SK-N-SH (cell line): ENCODE measurements around the gene ZNF567. TPM values are rescaled to one million over a fixed set of nuclear protein-coding genes. Genes with fewer than 3 reads are reported as not detected.

Experiments
- CTCF ChIA-PET: fragments of 300-600, 350-600 bp; formaldehyde crosslinking; extraction: SDS; loops from one replicate; lab custom pipeline; 2021; lab: Yijun Ruan, JAX
- POLR2A ChIA-PET: fragments of 350-600 bp; sonication (Branson Sonifier 250); formaldehyde crosslinking; extraction: SDS; loops from one replicate; lab custom pipeline; 2020; ENCODE audit warnings: antibody characterized with exemption, inconsistent platforms; lab: Yijun Ruan, JAX
- DNase-seq: peaks from one replicate; pipeline ENCODE4 v3.0.0; 2012
- H2AFZ ChIP-seq: fragments of 200-600 bp; sonication (generic); 2 replicates; pipeline ENCODE4 v1.8.1; 2016; ENCODE audit warnings: antibody characterized with exemption, mild to moderate bottlenecking, low read depth
- H3F3A ChIP-seq: fragments of 200-600 bp; sonication (generic); replicated peaks from 2 replicates; pipeline ENCODE3; 2016; ENCODE audit warnings: antibody characterized with exemption, mild to moderate bottlenecking; ENCODE audit not compliant: insufficient read depth
- H3K27ac ChIP-seq, 2 experiments: fragments of 200-500 bp in 1 of 2; fragments of 200-600 bp in 1 of 2; sonication (Bioruptor generic) in 1 of 2; sonication (generic), shearing (Covaris generic) in 1 of 2; 2 replicates each; pipeline versions ENCODE4 v1.5.1 to v1.6.1; 2014 to 2016; ENCODE audit warnings: low read depth in 2 of 2, inconsistent platforms in 1 of 2, low read length in 1 of 2, mild to moderate bottlenecking in 1 of 2, mixed read lengths in 1 of 2
- H3K27me3 ChIP-seq: fragments of 200-600 bp; sonication (generic), shearing (Covaris generic); 2 replicates; pipeline ENCODE4 v1.6.1; 2016; ENCODE audit warnings: mixed run types; ENCODE audit not compliant: insufficient read depth
- H3K36me3 ChIP-seq, 2 experiments: fragments of 200-500 bp in 1 of 2; fragments of 200-600 bp in 1 of 2; sonication (Bioruptor generic) in 1 of 2; sonication (generic) in 1 of 2; replicated peaks in 1 of 2; 2 replicates each; pipeline versions ENCODE3 to v1.5.1; 2014 to 2016; ENCODE audit warnings: low read length in 1 of 2, mild to moderate bottlenecking in 1 of 2; ENCODE audit not compliant: insufficient read depth in 2 of 2, control insufficient read depth in 1 of 2
- H3K4me1 ChIP-seq, 2 experiments: fragments of 200-500 bp in 1 of 2; fragments of 200-600 bp in 1 of 2; sonication (Bioruptor generic) in 1 of 2; sonication (generic), shearing (Covaris generic) in 1 of 2; 2 replicates each; pipeline versions ENCODE4 v1.5.1 to v1.6.1; 2014 to 2016; ENCODE audit warnings: low read depth in 1 of 2, low read length in 1 of 2, mixed run types in 1 of 2; ENCODE audit not compliant: insufficient read depth in 2 of 2, control insufficient read depth in 1 of 2
- H3K4me2 ChIP-seq: fragments of 200-600 bp; sonication (generic), shearing (Covaris generic); 2 replicates; pipeline ENCODE4 v1.6.1; 2017; ENCODE audit warnings: mixed run types
- H3K4me3 ChIP-seq, 2 experiments: fragments of 200-500 bp in 1 of 2; fragments of 200-600 bp in 1 of 2; sonication (Bioruptor generic) in 1 of 2; sonication (generic), shearing (Covaris generic) in 1 of 2; 2 replicates each; pipeline versions ENCODE4 v1.5.1 to v1.8.1; 2014 to 2016; ENCODE audit warnings: low read depth in 2 of 2, inconsistent platforms in 1 of 2, low read length in 1 of 2, mild to moderate bottlenecking in 1 of 2, mixed read lengths in 1 of 2, moderate library complexity in 1 of 2
- H3K79me2 ChIP-seq: fragments of 200-600 bp; sonication (generic); 2 replicates; pipeline ENCODE4 v1.8.1; 2017; ENCODE audit warnings: mild to moderate bottlenecking; ENCODE audit not compliant: insufficient read depth
- H3K9ac ChIP-seq: fragments of 200-600 bp; sonication (generic); 2 replicates; pipeline ENCODE4 v1.6.1; 2017; ENCODE audit warnings: mixed run types
- H3K9me2 ChIP-seq: fragments of 200-600 bp; sonication (generic); 2 replicates; pipeline ENCODE4 v1.6.1; 2017; ENCODE audit warnings: mixed run types
- H3K9me3 ChIP-seq: fragments of 200-600 bp; sonication (generic); 2 replicates; pipeline ENCODE4 v1.6.1; 2017; ENCODE audit warnings: mixed run types, mild to moderate bottlenecking, moderate library complexity
- H4K20me1 ChIP-seq: fragments of 200-600 bp; sonication (generic); 2 replicates; pipeline ENCODE4 v1.6.1; 2017; ENCODE audit warnings: mild to moderate bottlenecking, mixed run types; ENCODE audit not compliant: insufficient read depth
- CHD2 ChIP-seq: fragments of 150-350 bp; IDR thresholded peaks from 2 replicates; pipeline ENCODE4 v1.6.1; 2018; ENCODE audit warnings: low read length; ENCODE audit not compliant: partially characterized antibody
- ELF1 ChIP-seq: IDR thresholded peaks from 2 replicates; pipeline ENCODE4 v1.4.0; 2012
- GATA2 ChIP-seq: sonication (generic); formaldehyde crosslinking; IDR thresholded peaks from 2 replicates; pipeline ENCODE4 v1.5.0; 2020; ENCODE audit warnings: mild to moderate bottlenecking, missing genetic modification reagents
- NFIC ChIP-seq: IDR thresholded peaks from 2 replicates; pipeline ENCODE4 v1.4.0; 2012; ENCODE audit warnings: borderline replicate concordance
- SMC3 ChIP-seq: IDR thresholded peaks from 2 replicates; pipeline ENCODE4 v1.6.1; 2012; ENCODE audit warnings: low read depth, low read length, improper control_type of control experiment
- WGBS: methylation state at CpG from one replicate; pipeline ENCODE4 v1.1.6; 2017; ENCODE audit warnings: low lambda C conversion rate; 5-methylcytosine and 5-hydroxymethylcytosine counted together
- polyA plus RNA-seq, 3 experiments: library from polyadenylated mRNA; depleted of rRNA; stranded (reverse); fragments of >200 nt; gene quantifications; 2 replicates each; pipeline ENCODE4 v1.2.3, GENCODE V29; 2012
- TF ChIP-seq, protein P1 (sequence below): fragments of 200-600 bp; sonication (generic); IDR thresholded peaks from 2 replicates; pipeline ENCODE4 v1.6.1; 2017; ENCODE audit warnings: antibody characterized with exemption, mild to moderate bottlenecking, moderate library complexity
- TF ChIP-seq, protein P2 (sequence below): fragments of 150-350 bp; IDR thresholded peaks from 2 replicates; pipeline ENCODE4 v1.6.1; 2016; ENCODE audit warnings: mild to moderate bottlenecking, low read depth, low read length

Gene ZNF567
- polyA plus RNA-seq, 1 of the 3 experiments (the other 2 are of a cell fraction), result 4.1 TPM

GRCh38 chr19:36686365-36687213 lies 823 bp upstream of the ZNF567 start:
- no peaks in the 10 kb centered on the region for H3F3A ChIP-seq
- H3K9me2 ChIP-seq, result no peaks in the 10 kb centered on the region; the same call in 1 of the 2 replicates
- H3K79me2 ChIP-seq, result peaks cover 52% of the 10 kb centered on the region
- TF ChIP-seq CHD2 (no peak), SMC3 (no peak), GATA2 (CRISPR knock-in tag) (no peak)
- TF ChIP-seq, protein P1, sequence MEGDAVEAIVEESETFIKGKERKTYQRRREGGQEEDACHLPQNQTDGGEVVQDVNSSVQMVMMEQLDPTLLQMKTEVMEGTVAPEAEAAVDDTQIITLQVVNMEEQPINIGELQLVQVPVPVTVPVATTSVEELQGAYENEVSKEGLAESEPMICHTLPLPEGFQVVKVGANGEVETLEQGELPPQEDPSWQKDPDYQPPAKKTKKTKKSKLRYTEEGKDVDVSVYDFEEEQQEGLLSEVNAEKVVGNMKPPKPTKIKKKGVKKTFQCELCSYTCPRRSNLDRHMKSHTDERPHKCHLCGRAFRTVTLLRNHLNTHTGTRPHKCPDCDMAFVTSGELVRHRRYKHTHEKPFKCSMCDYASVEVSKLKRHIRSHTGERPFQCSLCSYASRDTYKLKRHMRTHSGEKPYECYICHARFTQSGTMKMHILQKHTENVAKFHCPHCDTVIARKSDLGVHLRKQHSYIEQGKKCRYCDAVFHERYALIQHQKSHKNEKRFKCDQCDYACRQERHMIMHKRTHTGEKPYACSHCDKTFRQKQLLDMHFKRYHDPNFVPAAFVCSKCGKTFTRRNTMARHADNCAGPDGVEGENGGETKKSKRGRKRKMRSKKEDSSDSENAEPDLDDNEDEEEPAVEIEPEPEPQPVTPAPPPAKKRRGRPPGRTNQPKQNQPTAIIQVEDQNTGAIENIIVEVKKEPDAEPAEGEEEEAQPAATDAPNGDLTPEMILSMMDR, result no peak
- peaks cover 0 to 6% of the 10 kb centered on the region in 2 experiments; a peak in 1 of 4 replicates for H3K4me1 ChIP-seq
- ChIA-PET CTCF (no interaction called here), POLR2A (interaction anchor here (1.5 kb wide), 1 partner anchor 20 kb away, joined by 5 read pairs; the partner anchor contains the start of gene ZNF461)
- no peak for DNase-seq
- peak overlapping the region; percentile 81 to 90 for H3K4me3 ChIP-seq
- peak overlapping the region in 1 of 2 experiments; percentile 20; a peak in 2 of 4 replicates for H3K27ac ChIP-seq
- H3K36me3 ChIP-seq, result peaks cover 21 to 28% of the 10 kb centered on the region in 2 experiments
- H3K9ac ChIP-seq, result peak overlapping the region; percentile 78
- no peaks in the 10 kb centered on the region for H3K27me3 ChIP-seq
- H3K9me3 ChIP-seq, result no peaks in the 10 kb centered on the region; the same call in 1 of the 2 replicates
- peak overlapping the region; percentile 86 for H2AFZ ChIP-seq
- WGBS, result 14% methylated on average over 20 of the region's 20 CpGs
- no peaks in the 10 kb centered on the region for H4K20me1 ChIP-seq
- H3K4me2 ChIP-seq, result peak overlapping the region; percentile 75

GRCh38 chr19:36688058-36688457 lies 646 bp downstream of the ZNF567 start:
- POLR2A ChIA-PET, result interaction anchor here (1.5 kb wide), 1 partner anchor 21 kb away, joined by 5 read pairs; the partner anchor contains the start of gene ZNF461

More at GRCh38 chr19:36688058-36688457, 646 bp downstream of the ZNF567 start:
- no peaks in the 10 kb centered on the region for H3K27me3 ChIP-seq
- CTCF ChIA-PET, result no interaction called here
- no peak for DNase-seq
- H4K20me1 ChIP-seq, result no peaks in the 10 kb centered on the region
- no peaks in the 10 kb centered on the region for H3F3A ChIP-seq
- peak overlapping the region; percentile 75 for H3K4me2 ChIP-seq
- peaks cover 61% of the 10 kb centered on the region for H3K79me2 ChIP-seq
- peak overlapping the region; percentile 78 for H3K9ac ChIP-seq
- H3K36me3 ChIP-seq, result peaks cover 33 to 43% of the 10 kb centered on the region in 2 experiments
- WGBS, result 6% methylated on average over 9 of the region's 9 CpGs
- H3K4me3 ChIP-seq, result peak overlapping the region; percentile 81 to 90
- H3K9me3 ChIP-seq, result no peaks in the 10 kb centered on the region; the same call in 1 of the 2 replicates
- no peaks in the 10 kb centered on the region for H3K9me2 ChIP-seq
- TF ChIP-seq, protein P2, sequence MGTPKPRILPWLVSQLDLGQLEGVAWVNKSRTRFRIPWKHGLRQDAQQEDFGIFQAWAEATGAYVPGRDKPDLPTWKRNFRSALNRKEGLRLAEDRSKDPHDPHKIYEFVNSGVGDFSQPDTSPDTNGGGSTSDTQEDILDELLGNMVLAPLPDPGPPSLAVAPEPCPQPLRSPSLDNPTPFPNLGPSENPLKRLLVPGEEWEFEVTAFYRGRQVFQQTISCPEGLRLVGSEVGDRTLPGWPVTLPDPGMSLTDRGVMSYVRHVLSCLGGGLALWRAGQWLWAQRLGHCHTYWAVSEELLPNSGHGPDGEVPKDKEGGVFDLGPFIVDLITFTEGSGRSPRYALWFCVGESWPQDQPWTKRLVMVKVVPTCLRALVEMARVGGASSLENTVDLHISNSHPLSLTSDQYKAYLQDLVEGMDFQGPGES, result no peak
- no peak for TF ChIP-seq GATA2 (CRISPR knock-in tag)
- no peak for TF ChIP-seq NFIC
- TF ChIP-seq ELF1, result no peak
- TF ChIP-seq CHD2, result no peak
- peak overlapping the region in 1 of 2 experiments; percentile 16; a peak in 1 of 4 replicates for H3K27ac ChIP-seq
- peaks cover 0 to 6% of the 10 kb centered on the region in 2 experiments; a peak in 1 of 4 replicates for H3K4me1 ChIP-seq
- H2AFZ ChIP-seq, result peak overlapping the region; percentile 90
